Astrocyte of the spinal cord (primary cell): ENCODE data around the gene TCFL5.
A peak's percentile ranks its signal among the peaks of the same experiment; 100 is the strongest.

ENCODE experiments used
- DNase-seq: peaks from one replicate; pipeline ENCODE4 v3.0.0; 2011; ENCODE audit warnings: low read depth, low spot score
- H3K4me3 ChIP-seq: 2 replicates; pipeline ENCODE4 v1.5.1; 2011; ENCODE audit warnings: low read depth, mild to moderate bottlenecking, low read length, moderate library complexity
- in situ Hi-C: cut with HindIII; loops from 2 replicates; pipeline ENCODE4 v1.10.0; 2017; ENCODE audit warnings: low sequenced_read_pairs
- TF ChIP-seq, protein P1 (sequence below): IDR thresholded peaks from 2 replicates; pipeline ENCODE4 v1.5.1; 2012; ENCODE audit warnings: low read depth, mild to moderate bottlenecking, low read length, inconsistent platforms

Gene TCFL5

DNA sequence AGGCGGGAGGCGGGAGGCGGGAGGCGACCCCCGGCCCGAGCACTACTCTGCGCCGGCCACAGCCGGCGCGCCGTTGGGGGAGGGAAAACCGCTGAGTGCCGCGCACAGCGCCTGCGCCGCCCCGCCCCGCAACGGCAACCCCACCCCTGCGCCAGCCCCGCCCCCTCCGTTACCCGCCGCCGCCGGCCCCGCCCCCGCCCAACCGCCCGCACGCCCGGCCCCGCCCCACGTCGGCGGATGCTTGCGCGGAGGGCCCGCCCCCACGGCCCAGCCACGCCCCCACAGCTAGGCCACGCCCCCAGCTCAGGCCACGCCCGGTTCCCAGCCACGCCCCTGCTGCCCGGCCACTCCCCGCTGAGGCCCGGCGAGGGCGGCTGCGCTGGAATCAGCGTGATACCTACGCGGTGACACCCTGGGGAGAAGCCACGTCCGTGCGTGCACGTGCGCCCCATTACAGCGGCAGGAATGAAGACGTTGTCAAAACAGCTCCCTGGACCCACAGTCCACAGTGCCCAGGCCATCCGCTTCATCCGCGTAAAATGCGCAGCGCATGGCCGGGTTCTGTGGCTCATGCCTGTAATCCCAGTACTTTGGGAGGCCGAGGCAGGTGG, at the start of gene TCFL5:
Gene TCFL5 (minus strand): TSS at position 97 of the 611 bp plus-strand sequence. CDS start 152 bp downstream, outside the sequence.
- TF ChIP-seq, protein P1, sequence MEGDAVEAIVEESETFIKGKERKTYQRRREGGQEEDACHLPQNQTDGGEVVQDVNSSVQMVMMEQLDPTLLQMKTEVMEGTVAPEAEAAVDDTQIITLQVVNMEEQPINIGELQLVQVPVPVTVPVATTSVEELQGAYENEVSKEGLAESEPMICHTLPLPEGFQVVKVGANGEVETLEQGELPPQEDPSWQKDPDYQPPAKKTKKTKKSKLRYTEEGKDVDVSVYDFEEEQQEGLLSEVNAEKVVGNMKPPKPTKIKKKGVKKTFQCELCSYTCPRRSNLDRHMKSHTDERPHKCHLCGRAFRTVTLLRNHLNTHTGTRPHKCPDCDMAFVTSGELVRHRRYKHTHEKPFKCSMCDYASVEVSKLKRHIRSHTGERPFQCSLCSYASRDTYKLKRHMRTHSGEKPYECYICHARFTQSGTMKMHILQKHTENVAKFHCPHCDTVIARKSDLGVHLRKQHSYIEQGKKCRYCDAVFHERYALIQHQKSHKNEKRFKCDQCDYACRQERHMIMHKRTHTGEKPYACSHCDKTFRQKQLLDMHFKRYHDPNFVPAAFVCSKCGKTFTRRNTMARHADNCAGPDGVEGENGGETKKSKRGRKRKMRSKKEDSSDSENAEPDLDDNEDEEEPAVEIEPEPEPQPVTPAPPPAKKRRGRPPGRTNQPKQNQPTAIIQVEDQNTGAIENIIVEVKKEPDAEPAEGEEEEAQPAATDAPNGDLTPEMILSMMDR: no peak
- in situ Hi-C loops: no loop called here
- H3K4me3 ChIP-seq: peak within 1 kb of the TSS; percentile 49
- peak; percentile 77 for DNase-seq

DNA sequence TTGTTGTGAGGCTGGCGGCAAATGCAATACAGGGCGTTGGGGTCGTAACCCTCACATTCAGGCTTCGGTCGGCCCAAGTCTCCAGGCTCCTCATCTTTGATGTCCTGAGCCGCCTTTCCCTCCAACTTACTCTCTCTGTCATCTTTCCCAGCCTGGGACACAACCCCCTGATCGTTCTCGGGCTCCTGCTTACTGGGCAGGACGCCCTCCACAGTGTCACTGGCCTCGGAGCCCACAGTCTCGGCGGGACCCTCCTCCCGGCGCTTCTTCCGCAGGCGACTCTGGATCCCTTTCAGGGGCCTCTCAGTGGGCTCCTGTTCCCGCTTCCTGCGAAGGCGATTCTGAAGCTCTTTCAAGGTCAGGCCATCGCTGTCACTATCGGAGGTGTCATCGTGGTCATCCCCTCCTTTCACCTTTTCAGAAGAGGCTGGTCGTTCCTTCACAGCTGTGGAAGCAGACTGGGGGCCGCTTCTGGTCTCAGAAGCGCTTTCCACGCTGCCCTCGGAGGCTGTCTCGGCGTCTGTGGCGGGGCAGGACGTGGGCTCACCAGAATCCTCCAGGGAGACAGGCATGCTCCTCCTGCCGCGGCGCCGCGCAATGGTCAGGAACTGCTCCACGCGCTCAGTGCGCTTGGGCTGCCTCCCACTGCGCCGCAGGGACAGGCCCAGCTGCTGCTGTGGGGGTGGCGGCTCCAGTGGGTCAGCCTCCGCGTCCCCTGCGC, 49.3 kb upstream of the TCFL5 start:
- TF ChIP-seq, protein P1: no peak
- in situ Hi-C loops: no loop called here
- DNase-seq: no peak
- no peak overlapping the region for H3K4me3 ChIP-seq

DNA sequence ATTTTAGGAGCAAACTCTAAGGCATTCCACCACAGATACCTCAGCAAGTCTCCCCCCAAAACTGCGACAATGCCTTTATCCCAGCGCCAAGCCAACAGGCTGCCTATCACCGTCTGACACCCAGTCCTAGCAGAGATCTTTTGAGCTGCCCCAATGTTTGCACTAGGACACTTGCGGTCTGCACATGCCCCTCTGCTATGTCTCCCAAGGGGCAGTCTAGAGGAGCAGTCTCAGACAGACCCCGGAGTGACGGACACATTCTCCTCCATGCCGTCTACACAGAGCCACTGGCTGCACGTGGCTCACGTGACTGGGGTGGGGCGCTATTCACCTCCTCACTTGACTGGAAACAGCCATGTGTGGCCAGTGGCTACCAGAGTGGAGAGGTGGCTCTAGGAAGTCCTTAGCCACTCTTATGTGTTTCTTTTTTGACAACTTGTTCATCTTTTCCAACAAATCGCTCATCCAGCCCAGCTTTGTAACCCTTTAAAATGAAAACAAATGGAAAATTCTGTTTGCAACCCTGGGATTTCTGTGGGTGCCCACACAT, 48.7 kb upstream of the TCFL5 start:
- no peak for DNase-seq
- TF ChIP-seq, protein P1: no peak
- no peak overlapping the region for H3K4me3 ChIP-seq
- in situ Hi-C loops: no loop called here

DNA sequence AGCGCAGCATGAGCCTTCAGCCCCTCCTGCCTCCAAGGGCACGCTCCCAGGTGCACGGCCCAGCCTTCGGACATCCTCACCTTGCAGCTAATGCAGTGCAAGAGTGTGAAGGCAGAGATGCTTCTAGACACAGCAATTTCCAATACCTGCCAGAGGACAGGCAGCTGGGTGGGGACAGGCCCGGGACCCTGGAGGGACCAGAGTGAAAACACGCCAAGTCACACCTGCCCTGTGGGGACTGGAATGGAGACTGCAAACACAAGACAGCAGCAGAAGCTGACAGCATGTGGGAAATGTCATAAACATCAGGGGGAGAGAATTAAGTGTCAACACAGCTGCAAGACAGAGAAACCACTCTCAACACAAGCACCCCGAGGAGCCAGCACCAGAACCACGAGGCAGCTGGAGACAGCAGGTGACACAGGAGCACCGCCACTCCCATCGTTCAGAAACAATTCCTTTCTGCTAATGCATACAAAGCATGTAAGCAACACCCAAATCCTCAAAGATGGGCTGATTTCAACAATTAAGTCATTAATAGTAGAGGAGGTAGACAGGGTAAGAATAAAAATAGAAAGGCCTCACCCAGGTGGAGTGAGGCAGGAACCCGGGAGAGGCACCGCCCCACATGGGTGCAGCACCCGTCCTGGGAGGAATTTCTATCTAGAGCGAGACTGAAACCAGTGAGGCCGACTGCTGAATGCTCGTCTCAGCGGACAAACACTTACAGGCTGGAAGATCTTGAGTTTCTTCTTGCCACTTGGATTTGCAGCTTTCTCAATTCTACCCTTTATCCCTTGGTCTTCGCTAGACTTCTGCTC, 47.6 kb upstream of the TCFL5 start:
- no peak for DNase-seq
- in situ Hi-C loops: no loop called here
- TF ChIP-seq, protein P1: no peak
- no peak overlapping the region for H3K4me3 ChIP-seq

DNA sequence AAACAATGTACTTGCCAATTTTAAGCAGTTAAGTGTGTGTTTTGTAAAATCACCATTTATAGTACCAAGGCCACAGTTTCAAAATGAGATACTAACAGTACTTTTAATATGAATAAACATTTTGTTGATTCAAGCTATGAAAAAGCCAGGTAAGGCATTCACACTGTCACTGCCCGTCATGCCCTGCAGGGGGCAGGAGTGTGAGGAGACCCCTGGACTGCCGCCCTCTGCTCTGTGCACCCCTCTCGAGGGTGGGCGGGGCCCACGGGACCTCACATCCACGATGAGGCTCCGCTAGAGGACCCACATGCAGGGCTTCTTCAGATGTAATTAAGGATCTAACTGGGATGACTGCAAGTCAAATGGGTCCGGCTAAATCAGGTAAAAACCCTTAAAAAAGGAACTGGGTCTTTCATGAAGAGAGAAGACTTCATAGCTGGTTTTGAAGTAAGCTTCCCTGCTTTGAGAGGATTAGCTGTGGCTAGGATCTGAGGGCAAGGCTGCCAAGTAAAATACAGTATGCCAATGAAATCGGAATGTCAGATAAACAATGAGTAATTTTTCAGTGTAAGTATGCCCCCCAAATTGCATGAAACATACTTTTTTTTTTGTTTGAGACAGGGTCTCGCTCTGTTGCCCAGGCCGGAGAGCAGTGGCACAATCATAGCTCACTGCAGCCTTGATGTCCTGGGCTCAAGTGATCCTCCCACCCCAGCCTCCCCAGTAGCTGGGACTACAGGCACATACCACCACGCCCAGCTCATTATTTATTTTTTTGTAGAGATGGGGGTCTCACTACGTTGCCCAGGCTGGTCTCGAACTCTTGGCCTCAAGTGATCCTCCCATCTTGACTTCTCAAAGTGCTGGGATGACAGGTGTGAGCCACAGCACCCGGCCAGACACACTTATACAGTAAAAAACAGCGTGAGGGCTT, 46.0 kb upstream of the TCFL5 start:
- H3K4me3 ChIP-seq: no peak overlapping the region
- no peak for DNase-seq
- TF ChIP-seq, protein P1: peak; percentile 54
- in situ Hi-C loops: no loop called here
